ENCODE results near the gene MRPS17. TPM values are rescaled to one million over a fixed set of nuclear protein-coding genes. Genes with fewer than 3 reads are reported as not detected.

The MRPS17 gene
- total and polyA plus RNA-seq, 4 donors: 7.2 to 39.7 (median 10.7) TPM

- TF ChIP-seq HNF4G (IDR thresholded peaks at IDR 0.05) (no peak), HNF4A (conservative IDR thresholded peaks at IDR 0.05) (no peak), JUND (IDR thresholded peaks at IDR 0.05) (no peak)
- Histone ChIP-seq H3K27ac (ENCODE audit: low read depth in 1 of 2, low read length in 2 of 2) (no peak overlapping the region), H3K36me3 (ENCODE audit: control insufficient read depth in 4 of 4, insufficient read depth in 3 of 4, low read depth in 1 of 4, low read length in 3 of 4) (peaks cover 0 to 5% (median 0%) of the 10 kb centered on the region in 4 donors), H3K4me3 (ENCODE audit: low read depth in 1 of 3, low read length in 3 of 3) (no peak overlapping the region), H3K9me3 (ENCODE audit: control insufficient read depth in 4 of 4, low read length in 3 of 4) (no peaks in the 10 kb centered on the region), H3K27me3 (ENCODE audit: control insufficient read depth in 4 of 4, insufficient read depth in 4 of 4, low read length in 3 of 4) (no peaks in the 10 kb centered on the region), H3K9ac (ENCODE audit: low read depth in 1 of 2, low read length in 2 of 2) (no peak overlapping the region), H3K4me1 (ENCODE audit: control insufficient read depth in 4 of 4, insufficient read depth in 4 of 4, low read length in 3 of 4) (no peaks in the 10 kb centered on the region)
- no peak for DNase-seq (ENCODE audit: low spot score)
- 88% methylated on average over 8 of the region's 8 CpGs for WGBS
Observed at GRCh38 chr7:55903985-55904759, 47.5 kb upstream of the MRPS17 start.

DNA sequence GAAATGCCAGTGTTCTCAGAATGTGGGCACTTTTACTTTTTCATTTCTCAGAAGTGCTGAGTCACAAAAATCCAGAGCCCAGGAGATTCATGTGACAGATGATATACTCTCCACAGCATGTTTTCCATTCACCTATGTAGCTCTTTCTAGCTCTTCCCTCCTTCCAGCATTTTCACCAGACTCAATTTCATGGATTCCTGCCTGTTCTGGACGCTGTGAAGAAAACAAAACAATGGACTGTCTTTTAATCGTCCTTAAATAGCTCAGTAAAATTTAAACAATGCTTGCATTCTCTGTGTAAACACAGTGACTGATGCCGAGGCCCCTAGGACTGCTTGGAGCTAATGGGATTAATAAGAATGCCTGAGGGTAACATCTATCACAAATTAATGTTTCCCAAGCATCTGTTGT lies 38.9 kb upstream of the MRPS17 start:
- TF ChIP-seq YY1 (IDR thresholded peaks at IDR 0.05) (no peak), MAX (IDR thresholded peaks at IDR 0.05) (no peak), RXRA (IDR thresholded peaks at IDR 0.05) (no peak), NR2F2 (IDR thresholded peaks at IDR 0.05) (no peak), HNF4A (conservative IDR thresholded peaks at IDR 0.05) (no peak), ATF3 (IDR thresholded peaks at IDR 0.05) (no peak), SP1 (IDR thresholded peaks at IDR 0.05) (no peak), CTCF (IDR thresholded peaks at IDR 0.05; ENCODE audit: low read depth, low read length, missing input control) (no peak)
- H3K36me3 ChIP-seq (ENCODE audit: control insufficient read depth in 4 of 4, insufficient read depth in 3 of 4, low read depth in 1 of 4, low read length in 3 of 4): peaks cover 1 to 10% (median 6%) of the 10 kb centered on the region in 4 donors
- H3K27ac ChIP-seq (ENCODE audit: low read depth in 1 of 2, low read length in 2 of 2): no peak overlapping the region
- H3K27me3 ChIP-seq (ENCODE audit: control insufficient read depth in 4 of 4, insufficient read depth in 4 of 4, low read length in 3 of 4): no peaks in the 10 kb centered on the region
- WGBS: 86% methylated on average over 3 of the region's 3 CpGs
- no peaks in the 10 kb centered on the region for H3K4me1 ChIP-seq (ENCODE audit: control insufficient read depth in 4 of 4, insufficient read depth in 4 of 4, low read length in 3 of 4)
- H3K4me3 ChIP-seq (ENCODE audit: low read depth in 1 of 3, low read length in 3 of 3): no peak overlapping the region
- no peaks in the 10 kb centered on the region for H3K9me3 ChIP-seq (ENCODE audit: control insufficient read depth in 4 of 4, low read length in 3 of 4)
- H3K9ac ChIP-seq (ENCODE audit: low read depth in 1 of 2, low read length in 2 of 2): no peak overlapping the region
- DNase-seq (ENCODE audit: low spot score): no peak

DNA sequence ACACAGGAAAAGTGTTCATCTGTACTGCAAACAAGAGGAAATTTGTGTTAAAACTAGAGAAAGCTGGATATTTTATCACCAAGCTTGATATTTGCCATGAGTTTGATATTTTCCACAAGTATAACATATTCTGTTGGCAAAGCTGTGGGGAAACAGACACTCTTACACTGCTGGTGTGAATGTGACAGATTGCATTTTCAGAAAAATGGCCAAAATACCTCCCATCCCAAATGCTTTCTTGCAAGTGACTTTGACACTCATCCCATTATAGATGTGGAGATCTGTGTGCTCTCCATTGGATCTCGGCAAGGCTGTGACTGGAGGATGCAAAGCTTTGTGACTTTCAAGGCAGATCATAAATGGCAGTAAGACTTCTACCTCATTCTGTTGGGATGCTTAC lies 33.9 kb upstream of the MRPS17 start:
- WGBS: 95% methylated on average over 1 of the region's 1 CpG
- Histone ChIP-seq H3K4me3 (ENCODE audit: low read depth in 1 of 3, low read length in 3 of 3) (no peak overlapping the region), H3K27ac (ENCODE audit: low read depth in 1 of 2, low read length in 2 of 2) (no peak overlapping the region), H3K9me3 (ENCODE audit: control insufficient read depth in 4 of 4, low read length in 3 of 4) (peaks cover 0 to 4% (median under 1%) of the 10 kb centered on the region in 4 donors), H3K36me3 (ENCODE audit: control insufficient read depth in 4 of 4, insufficient read depth in 3 of 4, low read depth in 1 of 4, low read length in 3 of 4) (peaks cover 2 to 8% (median 5%) of the 10 kb centered on the region in 4 donors), H3K9ac (ENCODE audit: low read depth in 1 of 2, low read length in 2 of 2) (no peak overlapping the region), H3K4me1 (ENCODE audit: control insufficient read depth in 4 of 4, insufficient read depth in 4 of 4, low read length in 3 of 4) (no peaks in the 10 kb centered on the region), H3K27me3 (ENCODE audit: control insufficient read depth in 4 of 4, insufficient read depth in 4 of 4, low read length in 3 of 4) (no peaks in the 10 kb centered on the region)
- no peak for TF ChIP-seq SP1 (IDR thresholded peaks at IDR 0.05)
- TF ChIP-seq CTCF (IDR thresholded peaks at IDR 0.05; ENCODE audit: low read depth, low read length, missing input control): no peak
- TF ChIP-seq FOXA2 (IDR thresholded peaks at IDR 0.05): no peak
- TF ChIP-seq NR2F2 (IDR thresholded peaks at IDR 0.05): no peak
- no peak for TF ChIP-seq MAX (IDR thresholded peaks at IDR 0.05)
- TF ChIP-seq, protein P1, sequence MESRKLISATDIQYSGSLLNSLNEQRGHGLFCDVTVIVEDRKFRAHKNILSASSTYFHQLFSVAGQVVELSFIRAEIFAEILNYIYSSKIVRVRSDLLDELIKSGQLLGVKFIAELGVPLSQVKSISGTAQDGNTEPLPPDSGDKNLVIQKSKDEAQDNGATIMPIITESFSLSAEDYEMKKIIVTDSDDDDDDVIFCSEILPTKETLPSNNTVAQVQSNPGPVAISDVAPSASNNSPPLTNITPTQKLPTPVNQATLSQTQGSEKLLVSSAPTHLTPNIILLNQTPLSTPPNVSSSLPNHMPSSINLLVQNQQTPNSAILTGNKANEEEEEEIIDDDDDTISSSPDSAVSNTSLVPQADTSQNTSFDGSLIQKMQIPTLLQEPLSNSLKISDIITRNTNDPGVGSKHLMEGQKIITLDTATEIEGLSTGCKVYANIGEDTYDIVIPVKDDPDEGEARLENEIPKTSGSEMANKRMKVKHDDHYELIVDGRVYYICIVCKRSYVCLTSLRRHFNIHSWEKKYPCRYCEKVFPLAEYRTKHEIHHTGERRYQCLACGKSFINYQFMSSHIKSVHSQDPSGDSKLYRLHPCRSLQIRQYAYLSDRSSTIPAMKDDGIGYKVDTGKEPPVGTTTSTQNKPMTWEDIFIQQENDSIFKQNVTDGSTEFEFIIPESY (IDR thresholded peaks at IDR 0.05): no peak
- no peak for TF ChIP-seq HNF4G (IDR thresholded peaks at IDR 0.05)
- TF ChIP-seq HNF4A (conservative IDR thresholded peaks at IDR 0.05): no peak
- TF ChIP-seq FOXA1 (IDR thresholded peaks at IDR 0.05): no peak
- TF ChIP-seq YY1 (IDR thresholded peaks at IDR 0.05): no peak
- TF ChIP-seq ATF3 (IDR thresholded peaks at IDR 0.05): no peak
- no peak for DNase-seq (ENCODE audit: low spot score)
